ENCODE results near the gene ZNF277.

GRCh38 chr7:112183266-112183665 is 23.2 kb upstream of the ZNF277 start:
- TF ChIP-seq CTCF (IDR thresholded peaks at IDR 0.05; ENCODE audit: extremely low read depth in 1 of 2, insufficient read depth in 1 of 2, low read depth in 1 of 2, low read length in 2 of 2) (no peak), MAX (IDR thresholded peaks at IDR 0.05; ENCODE audit: insufficient read depth, insufficient read length) (no peak), EZH2 (IDR thresholded peaks at IDR 0.05; ENCODE audit: borderline replicate concordance, low read depth, low read length, severe bottlenecking) (no peak), POLR2A (IDR thresholded peaks at IDR 0.05; ENCODE audit: low read depth, low read length) (no peak), POLR2AphosphoS5 (IDR thresholded peaks at IDR 0.05; ENCODE audit: insufficient read depth, low read depth, low read length) (no peak), FOS (IDR thresholded peaks at IDR 0.05; ENCODE audit: borderline replicate concordance, insufficient read depth, low read length) (no peak)

Measured in endothelial cell of umbilical vein (primary cell).